Keratinocyte (primary cell): Measurements from ENCODE around the gene ALK. TPM values are rescaled to one million over a fixed set of nuclear protein-coding genes. Genes with fewer than 3 reads are reported as not detected.
A peak's percentile ranks its signal among the peaks of the same experiment; 100 is the strongest.

Experiments
- DNase-seq: peaks from one replicate; pipeline ENCODE4 v3.0.0-alpha.2; 2011; ENCODE audit warnings: low read depth, missing footprints, low spot score
- FAIRE-seq: peaks from 2 replicates; lab custom pipeline; 2011; peaks lifted over from hg19 to GRCh38; lab: Jason Lieb, UNC
- H2AFZ ChIP-seq: 2 replicates; pipeline ENCODE4 v1.6.0; 2012; ENCODE audit warnings: low read length, control low read depth, inconsistent platforms; ENCODE audit not compliant: control insufficient read depth
- H3K27ac ChIP-seq: 2 replicates; pipeline ENCODE4 v1.5.1; 2011; ENCODE audit warnings: low read length; ENCODE audit not compliant: control insufficient read depth, insufficient read depth
- H3K27me3 ChIP-seq: 3 replicates; pipeline ENCODE4 v1.6.0; 2011; ENCODE audit warnings: low read length; ENCODE audit not compliant: control insufficient read depth, insufficient read depth; ENCODE audit errors: extremely low read depth
- H3K36me3 ChIP-seq, 2 experiments: 2 replicates in 1 of 2; 3 replicates in 1 of 2; pipeline ENCODE4 v1.5.1; 2011; ENCODE audit warnings: low read length in 2 of 2, mild to moderate bottlenecking in 1 of 2; ENCODE audit not compliant: control insufficient read depth in 2 of 2, insufficient read depth in 2 of 2; ENCODE audit errors: extremely low read depth in 1 of 2
- H3K4me1 ChIP-seq: 3 replicates; pipeline ENCODE4 v1.5.1; 2011; ENCODE audit warnings: low read length; ENCODE audit not compliant: control insufficient read depth, insufficient read depth; ENCODE audit errors: extremely low read depth
- H3K4me2 ChIP-seq: 3 replicates; pipeline ENCODE4 v1.6.0; 2011; ENCODE audit warnings: low read depth, low read length; ENCODE audit not compliant: control insufficient read depth, insufficient read depth; ENCODE audit errors: extremely low read depth
- H3K4me3 ChIP-seq, 3 experiments: fragments of 200-600 bp in 1 of 3; sonication (generic) in 1 of 3; 2 replicates in 2 of 3; 3 replicates in 1 of 3; pipeline ENCODE4 v1.5.1; 2011 to 2016; ENCODE audit warnings: low read length in 3 of 3, mild to moderate bottlenecking in 3 of 3, control low read depth in 2 of 3, inconsistent platforms in 1 of 3, low read depth in 1 of 3, mixed read lengths in 1 of 3, mixed run types in 1 of 3, moderate library complexity in 1 of 3; ENCODE audit not compliant: control insufficient read depth in 2 of 3, insufficient read depth in 2 of 3; ENCODE audit errors: extremely low read depth in 1 of 3
- H3K79me2 ChIP-seq: 2 replicates; pipeline ENCODE4 v1.6.0; 2012; ENCODE audit warnings: low read length; ENCODE audit not compliant: control insufficient read depth, insufficient read depth
- H3K9ac ChIP-seq: 3 replicates; pipeline ENCODE4 v1.6.0; 2011; ENCODE audit warnings: low read length; ENCODE audit not compliant: control insufficient read depth, insufficient read depth; ENCODE audit errors: extremely low read depth
- H3K9me1 ChIP-seq: 3 replicates; pipeline ENCODE4 v1.6.0; 2011; ENCODE audit warnings: low read length; ENCODE audit not compliant: control insufficient read depth, insufficient read depth; ENCODE audit errors: extremely low read depth
- H3K9me3 ChIP-seq: 2 replicates; pipeline ENCODE4 v1.5.1; 2012; ENCODE audit warnings: low read depth, low read length; ENCODE audit not compliant: control insufficient read depth
- H4K20me1 ChIP-seq: 3 replicates; pipeline ENCODE4 v1.6.0; 2011; ENCODE audit warnings: low read length; ENCODE audit not compliant: control insufficient read depth, insufficient read depth; ENCODE audit errors: extremely low read depth
- CTCF ChIP-seq, 3 experiments: IDR thresholded peaks in 1 of 3; conservative IDR thresholded peaks in 1 of 3; optimal IDR thresholded peaks in 1 of 3; 2 replicates in 2 of 3; 3 replicates in 1 of 3; pipeline versions ENCODE3 to v1.5.1; 2011; ENCODE audit warnings: low read length in 3 of 3, mild to moderate bottlenecking in 3 of 3, moderate library complexity in 2 of 3, control low read depth in 1 of 3, inconsistent platforms in 1 of 3; ENCODE audit not compliant: insufficient read depth in 2 of 3; ENCODE audit errors: extremely low read depth in 1 of 3
- EZH2 ChIP-seq: IDR thresholded peaks from one replicate; pipeline ENCODE4 v1.6.1; 2012; ENCODE audit warnings: inconsistent platforms, mild to moderate bottlenecking, low read length, moderate library complexity
- dilution Hi-C: fragments of 300-500 bp; cut with MboI; formaldehyde crosslinking; loops from one replicate; pipeline ENCODE4 v1.7.0; 2020; ENCODE audit warnings: low sequenced_read_pairs; ENCODE audit not compliant: extremely low pct_ligation_motif_present
- polyA plus RNA-seq, 5 experiments: library from polyadenylated mRNA; depleted of rRNA in 3 of 5; stranded (reverse) in 3 of 5; stranded (forward) in 1 of 5; unstranded in 1 of 5; fragments of >200 nt; gene quantifications; 1 replicate in 1 of 5; 2 replicates in 3 of 5; 3 replicates in 1 of 5; pipeline versions ENCODE4 v1.2.1 to v1.2.3, GENCODE V29; 2011 to 2012; ENCODE audit warnings: missing spikeins in 2 of 5, low read depth in 1 of 5, low replicate concordance in 1 of 5

The ALK gene
- polyA plus RNA-seq, 1 donor (not counting 4 experiments of a cell fraction or from before 2014, with no cell fraction given), result not detected

DNA sequence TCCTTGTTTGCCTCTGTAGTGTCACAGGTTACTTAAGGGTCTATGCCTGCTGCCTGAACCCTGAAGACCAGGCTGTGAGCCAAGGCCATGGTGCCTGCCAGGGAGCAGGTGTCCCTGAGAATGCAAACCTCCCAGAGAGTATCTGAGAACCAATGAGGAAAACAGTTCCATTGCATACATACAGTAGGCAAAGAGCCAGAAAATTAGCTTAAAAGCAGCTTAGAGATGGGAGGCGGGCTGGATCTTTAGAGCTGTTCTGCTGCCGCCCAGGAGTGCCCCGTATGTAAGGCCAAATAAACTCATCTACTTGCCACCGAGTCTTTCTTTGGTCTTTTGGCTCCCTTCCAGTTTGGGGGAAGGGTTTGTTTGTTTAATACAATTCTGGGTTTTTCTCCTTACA lies 478.2 kb downstream of the ALK start:
- no peak overlapping the region for H3K9ac ChIP-seq
- H3K9me3 ChIP-seq, result no peaks in the 10 kb centered on the region
- peak overlapping the region; percentile 22 for H3K27ac ChIP-seq
- DNase-seq, result no peak
- dilution Hi-C loops, result no loop called here
- no peaks in the 10 kb centered on the region for H3K27me3 ChIP-seq
- FAIRE-seq, result peak; percentile 49
- H3K9me1 ChIP-seq, result no peaks in the 10 kb centered on the region
- H2AFZ ChIP-seq, result no peak overlapping the region
- no peaks in the 10 kb centered on the region for H3K36me3 ChIP-seq
- peaks cover 13% of the 10 kb centered on the region for H3K4me1 ChIP-seq
- TF ChIP-seq EZH2 (no peak), CTCF (optimal IDR thresholded peaks at IDR 0.05 in 1 of 3, IDR thresholded peaks at IDR 0.05 in 1 of 3, conservative IDR thresholded peaks at IDR 0.05 in 1 of 3; ENCODE audit: extremely low read depth in 1 of 3, insufficient read depth in 2 of 3, low read length in 3 of 3) (no peak)
- H3K4me3 ChIP-seq, result no peak overlapping the region
- H4K20me1 ChIP-seq, result no peaks in the 10 kb centered on the region
- H3K4me2 ChIP-seq, result peak overlapping the region; percentile 29
- H3K79me2 ChIP-seq, result no peaks in the 10 kb centered on the region

DNA sequence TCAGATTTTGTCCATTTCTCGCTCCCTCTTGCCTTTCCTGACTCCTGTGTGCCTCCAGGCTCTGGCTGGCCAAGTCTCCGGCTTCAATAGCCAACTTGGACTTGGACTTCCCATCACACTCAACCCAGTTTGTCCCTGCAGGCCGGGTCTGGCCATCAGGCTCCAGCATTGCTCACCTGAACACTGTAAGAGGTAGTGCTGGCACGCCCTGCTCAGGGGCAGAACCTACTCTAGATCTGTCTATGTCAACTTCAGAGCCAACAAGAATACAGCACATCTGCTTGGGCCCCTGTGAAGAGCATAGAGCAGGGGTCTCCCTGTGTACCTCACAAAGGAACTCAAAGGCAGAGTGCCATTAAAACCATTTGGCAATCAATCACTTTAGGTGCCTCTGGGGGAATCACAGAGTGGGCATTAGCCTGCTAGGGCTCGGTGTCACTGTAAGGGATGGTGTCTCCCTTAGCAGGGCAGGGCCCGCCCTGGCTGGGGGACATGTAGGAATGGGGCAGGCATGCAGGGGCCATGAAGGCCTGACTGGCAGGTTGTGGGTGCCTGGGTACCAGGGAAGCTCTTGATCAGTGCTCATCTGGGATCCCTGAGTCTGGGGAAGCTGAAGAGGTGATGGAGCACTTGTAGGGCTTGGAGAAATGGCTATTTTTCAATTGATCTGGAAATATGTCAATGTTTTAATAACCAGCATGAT lies 480.3 kb downstream of the ALK start:
- H3K79me2 ChIP-seq, result no peaks in the 10 kb centered on the region
- H3K4me3 ChIP-seq, result no peak overlapping the region
- FAIRE-seq, result no peak
- no peaks in the 10 kb centered on the region for H3K9me1 ChIP-seq
- H3K27ac ChIP-seq, result no peak overlapping the region
- no peaks in the 10 kb centered on the region for H4K20me1 ChIP-seq
- H3K4me2 ChIP-seq, result no peak overlapping the region
- no peaks in the 10 kb centered on the region for H3K27me3 ChIP-seq
- no peak for TF ChIP-seq EZH2
- no peak for TF ChIP-seq CTCF (optimal IDR thresholded peaks at IDR 0.05 in 1 of 3, IDR thresholded peaks at IDR 0.05 in 1 of 3, conservative IDR thresholded peaks at IDR 0.05 in 1 of 3; ENCODE audit: extremely low read depth in 1 of 3, insufficient read depth in 2 of 3, low read length in 3 of 3)
- no peaks in the 10 kb centered on the region for H3K9me3 ChIP-seq
- H3K4me1 ChIP-seq, result peaks cover 13% of the 10 kb centered on the region
- H3K36me3 ChIP-seq, result no peaks in the 10 kb centered on the region
- no peak for DNase-seq
- H2AFZ ChIP-seq, result no peak overlapping the region
- dilution Hi-C loops, result no loop called here
- H3K9ac ChIP-seq, result no peak overlapping the region
